Endothelial cell of umbilical vein (primary cell): ENCODE data around the gene HPDL. TPM values are rescaled to one million over a fixed set of nuclear protein-coding genes. Genes with fewer than 3 reads are reported as not detected.

Experiments used
- BruUV-seq: library from RNA; stranded (reverse); fragments of 400-500 nt; replicated peaks from 2 replicates; lab custom pipeline; 2021; lab: Mats Ljungman, UMichigan
- CTCF ChIA-PET: fragments of 300-600, 350-600 bp; sonication (Branson Sonifier 250); formaldehyde crosslinking; loops from one replicate; lab custom pipeline; 2021; ENCODE audit warnings: antibody characterized with exemption, inconsistent platforms; lab: Charles Lee
- POLR2A ChIA-PET: fragments of 300-600, 350-600 bp; sonication (Branson Sonifier 250); formaldehyde crosslinking; loops from one replicate; lab custom pipeline; 2021; ENCODE audit warnings: antibody characterized with exemption, inconsistent platforms; lab: Charles Lee
- DNase-seq: peaks from one replicate; pipeline ENCODE4 v3.0.0-alpha.2; 2011; ENCODE audit warnings: low read depth, low spot score
- FAIRE-seq: peaks from 2 replicates; lab custom pipeline; 2011; peaks lifted over from hg19 to GRCh38; lab: Jason Lieb, UNC
- H2AFZ ChIP-seq: 2 replicates; pipeline ENCODE4 v1.6.0; 2012; ENCODE audit warnings: low read depth, low read length, control low read depth, inconsistent platforms
- H3K27ac ChIP-seq: 2 replicates; pipeline ENCODE4 v1.5.1; 2011; ENCODE audit warnings: low read depth, mild to moderate bottlenecking, control low read depth, low read length, moderate library complexity; ENCODE audit not compliant: insufficient read depth
- H3K27me3 ChIP-seq, 2 experiments: 2 replicates each; pipeline versions ENCODE4 v1.6.0 to v1.6.1; 2011; ENCODE audit warnings: low read length in 2 of 2, mixed read lengths in 1 of 2; ENCODE audit not compliant: control insufficient read depth in 2 of 2, insufficient read depth in 2 of 2
- H3K36me3 ChIP-seq, 2 experiments: 2 replicates in 1 of 2; 3 replicates in 1 of 2; pipeline ENCODE4 v1.5.1; 2011; ENCODE audit warnings: low read length in 2 of 2, mild to moderate bottlenecking in 1 of 2, moderate library complexity in 1 of 2; ENCODE audit not compliant: control insufficient read depth in 2 of 2, insufficient read depth in 2 of 2; ENCODE audit errors: extremely low read depth in 1 of 2
- H3K4me1 ChIP-seq: 3 replicates; pipeline ENCODE4 v1.5.1; 2011; ENCODE audit warnings: mild to moderate bottlenecking, low read length; ENCODE audit not compliant: control insufficient read depth, insufficient read depth; ENCODE audit errors: extremely low read depth
- H3K4me2 ChIP-seq: 2 replicates; pipeline ENCODE4 v1.6.1; 2011; ENCODE audit warnings: low read length, control low read depth, mixed read lengths; ENCODE audit not compliant: insufficient read depth
- H3K4me3 ChIP-seq, 3 experiments: fragments of 200-600 bp in 1 of 3; sonication (generic), shearing (Covaris generic) in 1 of 3; replicated peaks in 1 of 3; 2 replicates each; pipeline ENCODE4 v1.5.1; 2011 to 2016; ENCODE audit warnings: control low read depth in 3 of 3, low read length in 3 of 3, mild to moderate bottlenecking in 2 of 3, inconsistent platforms in 1 of 3, low read depth in 1 of 3, moderate library complexity in 1 of 3; ENCODE audit not compliant: insufficient read depth in 1 of 3
- H3K79me2 ChIP-seq: 2 replicates; pipeline ENCODE4 v1.6.0; 2012; ENCODE audit warnings: low read length, inconsistent platforms; ENCODE audit not compliant: control insufficient read depth, insufficient read depth
- H3K9ac ChIP-seq: replicated peaks from 2 replicates; pipeline ENCODE3; 2011; ENCODE audit warnings: low read length, control low read depth; ENCODE audit not compliant: insufficient read depth; ENCODE audit errors: extremely low read depth
- H3K9me1 ChIP-seq: replicated peaks from 3 replicates; pipeline ENCODE4 v1.6.0; 2011; ENCODE audit warnings: mild to moderate bottlenecking, low read length; ENCODE audit not compliant: control insufficient read depth, insufficient read depth; ENCODE audit errors: extremely low read depth
- H3K9me3 ChIP-seq: replicated peaks from 2 replicates; pipeline ENCODE4 v1.5.1; 2012; ENCODE audit warnings: low read length, inconsistent platforms; ENCODE audit not compliant: control insufficient read depth, insufficient read depth
- H4K20me1 ChIP-seq: replicated peaks from 2 replicates; pipeline ENCODE3; 2011; ENCODE audit warnings: mild to moderate bottlenecking, low read length; ENCODE audit not compliant: control insufficient read depth, insufficient read depth; ENCODE audit errors: extremely low read depth
- CTCF ChIP-seq, 2 donors: IDR thresholded peaks; 1 replicate in 1 of 2; 2 replicates in 1 of 2; pipeline ENCODE4 v1.5.1; 2011; ENCODE audit warnings: low read length in 2 of 2, mild to moderate bottlenecking in 2 of 2, moderate library complexity in 2 of 2, control low read depth in 1 of 2, inconsistent platforms in 1 of 2, low read depth in 1 of 2; ENCODE audit not compliant: insufficient read depth in 1 of 2; ENCODE audit errors: extremely low read depth in 1 of 2
- EZH2 ChIP-seq: IDR thresholded peaks from 2 replicates; pipeline ENCODE4 v1.6.1; 2012; ENCODE audit warnings: borderline replicate concordance, low read depth, mild to moderate bottlenecking, moderate library complexity, low read length, inconsistent platforms; ENCODE audit not compliant: severe bottlenecking
- FOS ChIP-seq: IDR thresholded peaks from 2 replicates; pipeline ENCODE4 v1.6.1; 2011; ENCODE audit warnings: mild to moderate bottlenecking, low read length, moderate library complexity, borderline replicate concordance; ENCODE audit not compliant: insufficient read depth
- JUN ChIP-seq: IDR thresholded peaks from 2 replicates; pipeline ENCODE4 v1.6.1; 2011; ENCODE audit warnings: borderline replicate concordance, low read depth; ENCODE audit not compliant: insufficient read length, insufficient read depth
- MYC ChIP-seq: IDR thresholded peaks from one replicate; pipeline ENCODE4 v1.6.1; 2011; ENCODE audit warnings: mild to moderate bottlenecking, low read depth, low read length
- POLR2A ChIP-seq: IDR thresholded peaks from 2 replicates; pipeline ENCODE4 v1.6.1; 2012; ENCODE audit warnings: low read depth, mild to moderate bottlenecking, control low read depth, low read length
- POLR2AphosphoS5 ChIP-seq: IDR thresholded peaks from 2 replicates; pipeline ENCODE4 v1.6.1; 2012; ENCODE audit warnings: low read depth, mild to moderate bottlenecking, control low read depth, low read length, moderate library complexity; ENCODE audit not compliant: insufficient read depth
- dilution Hi-C: fragments of 300-500 bp; cut with MboI; formaldehyde crosslinking; loops from one replicate; pipeline ENCODE4 v1.15.0; 2019; ENCODE audit warnings: low sequenced_read_pairs; ENCODE audit not compliant: extremely low pct_ligation_motif_present
- intact Hi-C: fragments of 100-400 bp; cut with micrococcal nuclease; formaldehyde crosslinking; loops from one replicate; pipeline ENCODE4 v1.10.0; 2022
- polyA plus RNA-seq, 4 experiments: library from polyadenylated mRNA; depleted of rRNA in 3 of 4; stranded (reverse) in 3 of 4; unstranded in 1 of 4; fragments of >200 nt; gene quantifications; 2 replicates each; pipeline versions ENCODE4 v1.2.1 to v1.2.3, GENCODE V29; 2011 to 2012; ENCODE audit warnings: missing spikeins in 1 of 4
- total RNA-seq: library from RNA; stranded (reverse); gene quantifications from 2 replicates; pipeline ENCODE4 v1.2.3, GENCODE V29; 2021

Gene HPDL
- total and polyA plus RNA-seq, 2 donors (not counting 3 experiments of a cell fraction or from before 2014, with no cell fraction given) = 3.4 to 5.9 TPM

- intact Hi-C loops = loop anchor here (1.0 to 5.0 kb wide), 5 partner anchors 24 to 505 kb away; partner anchors contain the start of genes EIF2B3, HPDL and TESK2
- Histone ChIP-seq H4K20me1 (no peaks in the 10 kb centered on the region), H3K4me2 (peak overlapping the region; percentile 54), H3K79me2 (no peaks in the 10 kb centered on the region), H3K9me1 (no peaks in the 10 kb centered on the region), H3K9me3 (no peaks in the 10 kb centered on the region), H3K36me3 (no peaks in the 10 kb centered on the region), H3K9ac (peak overlapping the region; percentile 69), H3K27me3 (no peaks in the 10 kb centered on the region), H3K4me3 (peak overlapping the region in 2 of 3 experiments; percentile 54 to 60), H3K4me1 (peaks cover 14% of the 10 kb centered on the region), H2AFZ (no peak overlapping the region), H3K27ac (no peak overlapping the region)
- ChIA-PET CTCF (interaction anchor here (0.8 to 9.9 kb wide), 8 partner anchors 18 to 515 kb away, joined by 3 to 556 read pairs (median 4); partner anchors contain the start of genes BEST4, HECTD3, MUTYH and TOE1), POLR2A (interaction anchor here (1.1 to 1.3 kb wide), 2 partner anchors 37 to 503 kb away, joined by 9 to 33 read pairs; partner anchors contain the start of genes MUTYH, PLK3 and TOE1)
- dilution Hi-C loops = no loop called here
- DNase-seq (no peak), FAIRE-seq (no peak)
- no peak for TF ChIP-seq EZH2
- no TSS peak for BruUV-seq
These were observed 24.1 kb upstream of the HPDL start for GRCh38 chr1:45302505-45303150.

GRCh38 chr1:45303520-45304310 lies 23.0 kb upstream of the HPDL start:
- DNase-seq (peak; percentile 98), FAIRE-seq (peak; percentile 90)
- H2AFZ ChIP-seq = peak overlapping the region; percentile 66
- intact Hi-C loops (loop anchor here (1.0 to 5.0 kb wide), 7 partner anchors 23 to 572 kb away; partner anchors contain the start of genes EIF2B3, HPDL, MUTYH and RNU5D-1), dilution Hi-C loops (no loop called here)
- no peaks in the 10 kb centered on the region for H4K20me1 ChIP-seq
- H3K4me2 ChIP-seq = peak overlapping the region; percentile 54
- no peaks in the 10 kb centered on the region for H3K27me3 ChIP-seq
- no peaks in the 10 kb centered on the region for H3K9me1 ChIP-seq
- H3K36me3 ChIP-seq = no peaks in the 10 kb centered on the region
- H3K9me3 ChIP-seq = no peaks in the 10 kb centered on the region
- ChIA-PET POLR2A (interaction anchor here (0.6 to 1.3 kb wide), 11 partner anchors 36 to 528 kb away, joined by 3 to 33 read pairs (median 5); partner anchors contain the start of genes HECTD3, MUTYH, PLK3 and PRDX1), CTCF (interaction anchor here (0.6 to 9.9 kb wide), 26 partner anchors 9 to 629 kb away, joined by 3 to 556 read pairs (median 4); partner anchors contain the start of genes ARMH1, BEST4, HECTD3 and HPDL)
- peak overlapping the region; percentile 67 for H3K27ac ChIP-seq
- peak overlapping the region; percentile 51 to 60 (median 54) for H3K4me3 ChIP-seq
- peaks cover 14% of the 10 kb centered on the region for H3K4me1 ChIP-seq
- no peaks in the 10 kb centered on the region for H3K79me2 ChIP-seq
- peak overlapping the region; percentile 69 for H3K9ac ChIP-seq
- TF ChIP-seq POLR2AphosphoS5 = peak; percentile 74
- peak; percentile 31 for TF ChIP-seq MYC
- peak; percentile 54 to 74 for TF ChIP-seq CTCF (IDR thresholded peaks at IDR 0.05; ENCODE audit: extremely low read depth in 1 of 2, insufficient read depth in 1 of 2, low read depth in 1 of 2, low read length in 2 of 2)
- TF ChIP-seq EZH2 = no peak
- no peak for TF ChIP-seq FOS
- peak; percentile 74 for TF ChIP-seq POLR2A
- TF ChIP-seq JUN = no peak
- TSS peak; percentile 75 for BruUV-seq
